Prostate gland (tissue), 2 donors: ENCODE measurements around the gene RUNX2. TPM values are rescaled to one million over a fixed set of nuclear protein-coding genes. Genes with fewer than 3 reads are reported as not detected.

Experiments
- total RNA-seq, 2 donors: library from RNA; depleted of rRNA; stranded (reverse); fragments of >200 nt; gene quantifications; one replicate each; pipeline ENCODE4 v1.1.0, GENCODE V29; 2016

The RUNX2 gene
- total RNA-seq, 2 donors from 2014 or later, result 9.2 to 10.7 TPM

Other genes with a start within 250 kb of the RUNX2 start
- 10 to 100 TPM in 1 of 2 donors, 1 to 10 TPM in 1; 4.6 to 13.1 TPM for gene SUPT3H, start 49.6 kb downstream of the RUNX2 start, total RNA-seq